A549 treated with AZD2906 at 1 μM for 4 hours (cell line): ENCODE data around the gene MPC1. TPM values are rescaled to one million over a fixed set of nuclear protein-coding genes. Genes with fewer than 3 reads are reported as not detected.

Experiments used
- total RNA-seq: library from RNA; stranded (reverse); fragments of 200-300 nt; extraction: Qiagen RNA extraction; gene quantifications from 5 replicates; pipeline ENCODE4 v1.2.3, GENCODE V29; 2022

The MPC1 gene
- total RNA-seq: 4.2 to 5.9 TPM (median 4.7 TPM) in 5 replicates

GRCh38 chr6:166382933-166383801 lies at the start of gene MPC1:
Gene MPC1, minus strand, starts transcription at chr6:166382940. Its CDS starts 64 bp downstream, at chr6:166382876.

GRCh38 chr6:166342349-166343149 lies 40.2 kb downstream of the MPC1 start, which contains the start of gene SFT2D1:
Gene SFT2D1, minus strand, starts transcription at chr6:166342545. Its CDS starts 64 bp downstream, at chr6:166342481.

Other genes with a start within 250 kb of the MPC1 start
- gene TBXT, start 215.1 kb downstream of the MPC1 start, total RNA-seq: not detected in 5 replicates
- 0.11 to 0.25 TPM (median 0.15 TPM) in 5 replicates for gene PRR18, start 74.5 kb downstream of the MPC1 start, total RNA-seq
- 37.0 to 40.9 TPM (median 38.9 TPM) in 5 replicates for gene SFT2D1, start 40.4 kb downstream of the MPC1 start, total RNA-seq
- 0.08 to 0.22 TPM (median 0.14 TPM) in 5 replicates for gene RAMACL, start 203.7 kb upstream of the MPC1 start, total RNA-seq
- 0.28 to 0.46 TPM (median 0.30 TPM) in 5 replicates for gene RPS6KA2, start 244.3 kb upstream of the MPC1 start, total RNA-seq